ENCODE results near the gene LYPD8. TPM values are rescaled to one million over a fixed set of nuclear protein-coding genes. Genes with fewer than 3 reads are reported as not detected.

LYPD8 gene
- polyA plus RNA-seq, 2 donors: not detected

DNA sequence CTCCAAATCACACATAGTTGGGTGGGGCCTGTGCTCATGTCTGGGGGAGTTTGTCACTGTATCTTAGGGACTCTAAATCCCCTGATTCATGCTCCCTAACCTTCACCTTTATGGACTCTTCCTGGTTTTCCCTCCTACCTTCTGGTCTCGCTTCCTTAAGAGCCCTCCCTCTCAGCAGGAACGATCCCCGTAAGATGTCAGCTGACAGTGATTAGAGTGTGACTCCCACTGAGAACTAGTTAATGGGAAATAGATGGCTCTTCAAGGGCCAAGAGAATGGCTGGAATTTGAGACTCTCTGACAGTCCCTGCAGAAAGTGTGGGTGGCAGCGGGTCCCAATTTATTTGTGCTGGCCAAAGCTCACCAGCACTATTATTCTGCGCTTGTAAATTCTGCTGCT lies 22.0 kb downstream of the LYPD8 start:
- H3K4me1 ChIP-seq (ENCODE audit: control insufficient read depth in 2 of 2, insufficient read depth in 2 of 2, low read length in 1 of 2): no peaks in the 10 kb centered on the region
- H3K4me3 ChIP-seq (ENCODE audit: low read depth in 1 of 2, low read length in 2 of 2): no peak overlapping the region
- 71 to 88% methylated on average over 5 of the region's 5 CpGs for WGBS, 2 donors
- H3K27ac ChIP-seq (ENCODE audit: low read depth in 2 of 2, low read length in 1 of 2): no peak overlapping the region
- no peaks in the 10 kb centered on the region for H3K27me3 ChIP-seq (ENCODE audit: control insufficient read depth in 1 of 2, insufficient read depth in 2 of 2, low read length in 2 of 2)
- no peaks in the 10 kb centered on the region for H3K36me3 ChIP-seq (ENCODE audit: control insufficient read depth in 2 of 2, insufficient read depth in 2 of 2, low read length in 1 of 2)
- H3K9me3 ChIP-seq (ENCODE audit: control insufficient read depth in 2 of 2, insufficient read depth in 1 of 2, low read depth in 1 of 2, low read length in 1 of 2): peaks cover 0 to 3% of the 10 kb centered on the region in 2 donors

DNA sequence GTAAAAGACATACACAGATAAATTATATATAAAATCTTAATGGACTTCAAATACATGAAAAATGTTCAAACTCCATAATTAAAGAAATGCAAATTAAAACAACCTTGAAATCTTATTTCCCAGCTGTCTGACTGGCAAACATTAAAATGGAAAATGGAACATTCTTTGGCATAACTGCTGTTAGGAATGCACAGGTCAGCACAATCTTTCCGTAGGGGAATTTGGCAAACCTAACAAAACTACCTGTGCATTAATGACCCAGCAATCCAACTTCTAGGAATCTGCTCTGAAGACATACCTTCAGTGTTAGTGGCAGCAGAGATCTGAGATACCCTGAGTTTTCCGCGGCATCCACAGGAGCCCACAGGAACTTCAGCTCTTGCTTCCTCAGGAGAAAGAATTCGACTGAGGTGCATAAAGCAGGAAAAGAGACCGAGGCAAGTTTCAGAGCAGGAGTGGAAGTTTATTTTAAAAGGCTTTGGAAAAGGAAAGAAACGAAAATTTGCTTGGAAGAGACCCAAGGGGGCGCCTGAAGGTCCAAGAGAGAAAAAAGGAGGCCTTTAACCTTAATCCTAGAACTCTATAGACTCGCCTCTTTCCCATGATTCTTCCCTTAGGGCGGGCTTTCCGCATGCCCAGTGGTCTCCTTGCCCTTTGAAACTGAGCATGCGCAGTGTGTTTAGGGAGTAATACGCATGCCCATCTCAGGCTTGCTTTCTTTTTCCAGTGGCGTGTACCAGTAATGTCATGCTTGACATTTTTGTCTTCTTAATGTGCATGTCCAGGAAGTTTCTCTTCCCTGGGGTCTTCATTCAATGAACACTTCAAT lies 24.8 kb downstream of the LYPD8 start:
- Histone ChIP-seq H3K36me3 (ENCODE audit: control insufficient read depth in 2 of 2, insufficient read depth in 2 of 2, low read length in 1 of 2) (no peaks in the 10 kb centered on the region), H3K9me3 (ENCODE audit: control insufficient read depth in 2 of 2, insufficient read depth in 1 of 2, low read depth in 1 of 2, low read length in 1 of 2) (peaks cover 0 to 3% of the 10 kb centered on the region in 2 donors), H3K4me3 (ENCODE audit: low read depth in 1 of 2, low read length in 2 of 2) (no peak overlapping the region), H3K27ac (ENCODE audit: low read depth in 2 of 2, low read length in 1 of 2) (no peak overlapping the region), H3K27me3 (ENCODE audit: control insufficient read depth in 1 of 2, insufficient read depth in 2 of 2, low read length in 2 of 2) (no peaks in the 10 kb centered on the region), H3K4me1 (ENCODE audit: control insufficient read depth in 2 of 2, insufficient read depth in 2 of 2, low read length in 1 of 2) (no peaks in the 10 kb centered on the region)
- 74 to 75% methylated on average over 13 of the region's 13 CpGs for WGBS, 2 donors

- no peaks in the 10 kb centered on the region for H3K9me3 ChIP-seq (ENCODE audit: control insufficient read depth in 2 of 2, insufficient read depth in 1 of 2, low read depth in 1 of 2, low read length in 1 of 2)
- 45 to 48% methylated on average over 3 of the region's 3 CpGs for WGBS, 2 donors
Observed at GRCh38 chr1:248714248-248714647, 41.3 kb downstream of the LYPD8 start.

DNA sequence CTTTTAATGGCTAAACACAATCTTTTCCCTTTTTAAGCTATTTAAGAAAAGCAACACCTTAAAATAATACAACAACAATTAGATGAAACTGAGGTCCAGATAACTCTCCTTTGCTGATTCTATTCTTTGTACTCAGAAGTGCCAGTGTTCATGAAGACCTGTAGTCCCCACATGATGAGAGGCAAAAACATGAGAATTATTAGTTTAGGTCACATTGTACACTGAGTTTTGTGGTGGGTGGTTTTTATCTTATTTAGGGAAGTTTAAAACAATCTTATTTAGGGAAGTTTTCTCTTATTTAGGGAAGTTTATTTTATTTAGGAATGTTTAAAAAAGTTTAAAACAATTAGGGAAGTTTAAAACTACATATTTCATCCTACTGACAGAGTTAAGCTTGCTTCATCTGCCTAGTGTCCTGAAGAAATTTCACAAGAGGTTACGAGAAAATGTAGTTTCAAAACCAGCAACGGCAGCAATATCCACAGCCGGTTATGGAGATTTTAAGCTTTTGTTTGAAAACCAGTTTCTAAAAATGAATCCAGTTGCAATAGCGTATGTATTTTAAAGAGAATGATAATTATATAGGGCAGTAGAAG lies 45.2 kb downstream of the LYPD8 start:
- Histone ChIP-seq H3K27ac (ENCODE audit: low read depth in 2 of 2, low read length in 1 of 2) (no peak overlapping the region), H3K36me3 (ENCODE audit: control insufficient read depth in 2 of 2, insufficient read depth in 2 of 2, low read length in 1 of 2) (no peaks in the 10 kb centered on the region), H3K4me3 (ENCODE audit: low read depth in 1 of 2, low read length in 2 of 2) (no peak overlapping the region), H3K9me3 (ENCODE audit: control insufficient read depth in 2 of 2, insufficient read depth in 1 of 2, low read depth in 1 of 2, low read length in 1 of 2) (no peaks in the 10 kb centered on the region), H3K4me1 (ENCODE audit: control insufficient read depth in 2 of 2, insufficient read depth in 2 of 2, low read length in 1 of 2) (no peaks in the 10 kb centered on the region), H3K27me3 (ENCODE audit: control insufficient read depth in 1 of 2, insufficient read depth in 2 of 2, low read length in 2 of 2) (no peaks in the 10 kb centered on the region)
- 76 to 81% methylated on average over 4 of the region's 4 CpGs for WGBS, 2 donors

More at GRCh38 chr1:248714248-248714647, 41.3 kb downstream of the LYPD8 start:
- Histone ChIP-seq H3K27ac (ENCODE audit: low read depth in 2 of 2, low read length in 1 of 2) (no peak overlapping the region), H3K4me1 (ENCODE audit: control insufficient read depth in 2 of 2, insufficient read depth in 2 of 2, low read length in 1 of 2) (no peaks in the 10 kb centered on the region), H3K4me3 (ENCODE audit: low read depth in 1 of 2, low read length in 2 of 2) (no peak overlapping the region), H3K27me3 (ENCODE audit: control insufficient read depth in 1 of 2, insufficient read depth in 2 of 2, low read length in 2 of 2) (no peaks in the 10 kb centered on the region), H3K36me3 (ENCODE audit: control insufficient read depth in 2 of 2, insufficient read depth in 2 of 2, low read length in 1 of 2) (no peaks in the 10 kb centered on the region)

DNA sequence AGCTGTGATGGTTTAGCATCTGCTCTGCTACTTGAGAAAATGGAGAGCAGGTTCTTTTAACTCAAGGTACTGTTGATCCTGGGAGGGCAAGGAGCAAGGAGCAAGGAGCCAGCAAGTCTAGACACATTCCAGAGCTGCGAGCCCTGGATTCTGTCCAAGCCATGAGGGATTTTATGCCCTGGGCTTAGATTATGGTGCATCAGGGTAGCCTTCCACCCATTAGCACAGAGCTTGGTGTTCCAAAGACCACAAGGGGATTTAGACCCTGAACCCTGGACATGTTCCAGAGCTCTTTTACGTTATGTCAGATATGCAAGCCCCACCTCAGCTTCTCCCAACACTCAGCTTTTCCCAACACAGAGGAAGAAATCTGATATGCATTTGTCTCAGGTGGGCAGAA lies 51.0 kb downstream of the LYPD8 start:
- Histone ChIP-seq H3K4me1 (ENCODE audit: control insufficient read depth in 2 of 2, insufficient read depth in 2 of 2, low read length in 1 of 2) (no peaks in the 10 kb centered on the region), H3K27me3 (ENCODE audit: control insufficient read depth in 1 of 2, insufficient read depth in 2 of 2, low read length in 2 of 2) (no peaks in the 10 kb centered on the region), H3K27ac (ENCODE audit: low read depth in 2 of 2, low read length in 1 of 2) (no peak overlapping the region), H3K36me3 (ENCODE audit: control insufficient read depth in 2 of 2, insufficient read depth in 2 of 2, low read length in 1 of 2) (no peaks in the 10 kb centered on the region), H3K9me3 (ENCODE audit: control insufficient read depth in 2 of 2, insufficient read depth in 1 of 2, low read depth in 1 of 2, low read length in 1 of 2) (no peaks in the 10 kb centered on the region), H3K4me3 (ENCODE audit: low read depth in 1 of 2, low read length in 2 of 2) (no peak overlapping the region)
- 45 to 49% methylated on average over 2 of the region's 2 CpGs for WGBS, 2 donors

GRCh38 chr1:248703674-248704073 lies 51.9 kb downstream of the LYPD8 start:
- H3K27ac ChIP-seq (ENCODE audit: low read depth in 2 of 2, low read length in 1 of 2): no peak overlapping the region
- H3K4me3 ChIP-seq (ENCODE audit: low read depth in 1 of 2, low read length in 2 of 2): no peak overlapping the region
- H3K36me3 ChIP-seq (ENCODE audit: control insufficient read depth in 2 of 2, insufficient read depth in 2 of 2, low read length in 1 of 2): no peaks in the 10 kb centered on the region
- H3K9me3 ChIP-seq (ENCODE audit: control insufficient read depth in 2 of 2, insufficient read depth in 1 of 2, low read depth in 1 of 2, low read length in 1 of 2): no peaks in the 10 kb centered on the region
- WGBS, 2 donors: 69 to 70% methylated on average over 2 of the region's 2 CpGs
- no peaks in the 10 kb centered on the region for H3K27me3 ChIP-seq (ENCODE audit: control insufficient read depth in 1 of 2, insufficient read depth in 2 of 2, low read length in 2 of 2)
- no peaks in the 10 kb centered on the region for H3K4me1 ChIP-seq (ENCODE audit: control insufficient read depth in 2 of 2, insufficient read depth in 2 of 2, low read length in 1 of 2)

DNA sequence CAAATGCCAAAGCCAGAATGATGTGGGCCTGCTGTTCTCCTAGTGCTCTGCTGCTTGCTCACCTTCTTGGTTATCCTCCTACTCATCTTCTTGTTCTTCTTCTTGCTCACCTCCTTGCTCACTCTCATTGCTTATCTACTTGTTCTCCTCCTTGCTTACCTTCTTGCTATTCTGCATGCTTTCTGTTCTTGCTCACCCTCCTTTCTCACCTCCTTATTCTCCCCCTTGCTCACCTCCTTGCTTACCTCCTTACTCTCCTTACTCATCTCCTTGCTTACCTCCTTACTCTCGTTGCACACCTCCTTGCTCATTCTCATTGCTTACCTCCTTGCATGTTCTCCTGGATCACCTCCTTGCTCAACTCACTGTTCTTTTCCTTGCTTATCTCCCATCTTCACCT lies 52.8 kb downstream of the LYPD8 start, which contains the start of gene OR14I1:
OR14I1 (minus strand) TSS at position 53 of the 400 bp plus-strand sequence.
- Histone ChIP-seq H3K27me3 (ENCODE audit: control insufficient read depth in 1 of 2, insufficient read depth in 2 of 2, low read length in 2 of 2) (no peaks in the 10 kb centered on the region), H3K4me1 (ENCODE audit: control insufficient read depth in 2 of 2, insufficient read depth in 2 of 2, low read length in 1 of 2) (no peaks in the 10 kb centered on the region), H3K36me3 (ENCODE audit: control insufficient read depth in 2 of 2, insufficient read depth in 2 of 2, low read length in 1 of 2) (no peaks in the 10 kb centered on the region), H3K9me3 (ENCODE audit: control insufficient read depth in 2 of 2, insufficient read depth in 1 of 2, low read depth in 1 of 2, low read length in 1 of 2) (no peaks in the 10 kb centered on the region), H3K4me3 (ENCODE audit: low read depth in 1 of 2, low read length in 2 of 2) (no peak within 1 kb of the TSS), H3K27ac (ENCODE audit: low read depth in 2 of 2, low read length in 1 of 2) (no peak within 1 kb of the TSS)
- 54 to 64% methylated on average over 1 of the region's 1 CpG for WGBS, 2 donors

DNA sequence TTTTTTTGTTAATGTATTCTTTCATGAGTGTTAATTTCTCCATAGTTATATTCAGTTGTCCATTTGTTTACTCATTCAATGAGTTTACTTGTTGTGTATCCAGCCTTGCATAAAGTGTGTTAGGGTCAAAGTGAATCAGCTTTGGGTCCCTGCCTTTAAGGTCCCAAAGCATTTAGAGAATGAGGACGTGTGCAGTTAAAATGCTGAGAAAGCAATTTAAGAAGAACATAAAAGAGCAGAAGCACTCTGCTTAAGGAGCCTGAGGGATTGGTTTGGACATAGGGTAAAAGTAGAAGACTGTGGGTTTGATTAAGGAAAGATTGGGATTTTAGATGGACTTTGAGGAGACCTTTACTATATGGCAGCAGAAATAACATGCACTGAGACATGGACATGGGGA lies 56.5 kb downstream of the LYPD8 start:
- no peaks in the 10 kb centered on the region for H3K4me1 ChIP-seq (ENCODE audit: control insufficient read depth in 2 of 2, insufficient read depth in 2 of 2, low read length in 1 of 2)
- no peaks in the 10 kb centered on the region for H3K9me3 ChIP-seq (ENCODE audit: control insufficient read depth in 2 of 2, insufficient read depth in 1 of 2, low read depth in 1 of 2, low read length in 1 of 2)
- no peak overlapping the region for H3K4me3 ChIP-seq (ENCODE audit: low read depth in 1 of 2, low read length in 2 of 2)
- 43 to 51% methylated on average over 1 of the region's 1 CpG for WGBS, 2 donors
- no peak overlapping the region for H3K27ac ChIP-seq (ENCODE audit: low read depth in 2 of 2, low read length in 1 of 2)
- no peaks in the 10 kb centered on the region for H3K36me3 ChIP-seq (ENCODE audit: control insufficient read depth in 2 of 2, insufficient read depth in 2 of 2, low read length in 1 of 2)
- no peaks in the 10 kb centered on the region for H3K27me3 ChIP-seq (ENCODE audit: control insufficient read depth in 1 of 2, insufficient read depth in 2 of 2, low read length in 2 of 2)

- no peaks in the 10 kb centered on the region for H3K4me1 ChIP-seq (ENCODE audit: control insufficient read depth in 2 of 2, insufficient read depth in 2 of 2, low read length in 1 of 2)
- no peaks in the 10 kb centered on the region for H3K36me3 ChIP-seq (ENCODE audit: control insufficient read depth in 2 of 2, insufficient read depth in 2 of 2, low read length in 1 of 2)
- 76 to 78% methylated on average over 6 of the region's 6 CpGs for WGBS, 2 donors
- H3K4me3 ChIP-seq (ENCODE audit: low read depth in 1 of 2, low read length in 2 of 2): no peak overlapping the region
- H3K27me3 ChIP-seq (ENCODE audit: control insufficient read depth in 1 of 2, insufficient read depth in 2 of 2, low read length in 2 of 2): no peaks in the 10 kb centered on the region
- no peaks in the 10 kb centered on the region for H3K9me3 ChIP-seq (ENCODE audit: control insufficient read depth in 2 of 2, insufficient read depth in 1 of 2, low read depth in 1 of 2, low read length in 1 of 2)
- no peak overlapping the region for H3K27ac ChIP-seq (ENCODE audit: low read depth in 2 of 2, low read length in 1 of 2)
Observed at GRCh38 chr1:248697907-248698306, 57.7 kb downstream of the LYPD8 start.

GRCh38 chr1:248696774-248697173 lies 58.8 kb downstream of the LYPD8 start:
- Histone ChIP-seq H3K36me3 (ENCODE audit: control insufficient read depth in 2 of 2, insufficient read depth in 2 of 2, low read length in 1 of 2) (no peaks in the 10 kb centered on the region), H3K27me3 (ENCODE audit: control insufficient read depth in 1 of 2, insufficient read depth in 2 of 2, low read length in 2 of 2) (no peaks in the 10 kb centered on the region), H3K4me3 (ENCODE audit: low read depth in 1 of 2, low read length in 2 of 2) (no peak overlapping the region), H3K9me3 (ENCODE audit: control insufficient read depth in 2 of 2, insufficient read depth in 1 of 2, low read depth in 1 of 2, low read length in 1 of 2) (no peaks in the 10 kb centered on the region), H3K4me1 (ENCODE audit: control insufficient read depth in 2 of 2, insufficient read depth in 2 of 2, low read length in 1 of 2) (no peaks in the 10 kb centered on the region), H3K27ac (ENCODE audit: low read depth in 2 of 2, low read length in 1 of 2) (no peak overlapping the region)
- 83 to 85% methylated on average over 3 of the region's 3 CpGs for WGBS, 2 donors
